A549 (cell line): Measurements from ENCODE around the gene PRDM10. TPM values are rescaled to one million over a fixed set of nuclear protein-coding genes. Genes with fewer than 3 reads are reported as not detected.

ENCODE experiments used
- ATAC-seq, 2 experiments: fragments of 200-7000 bp in 1 of 2; fragments of >200 bp in 1 of 2; cut with Nextera tagmentation in 1 of 2; cut with Tn5 transposase in 1 of 2; 3 replicates each; pipeline versions ENCODE4 v1.8.0 to v1.9.1; 2018 to 2020; ENCODE audit warnings: mild to moderate bottlenecking in 1 of 2, moderate library complexity in 1 of 2
- CTCF ChIA-PET: fragments of 300-600 bp; sonication (Branson Sonifier 250); formaldehyde crosslinking; extraction: SDS; loops from one replicate; lab custom pipeline; 2021; ENCODE audit warnings: antibody characterized with exemption, inconsistent platforms; lab: Yijun Ruan, JAX
- POLR2A ChIA-PET: fragments of 350-600 bp; formaldehyde crosslinking; extraction: SDS; loops from one replicate; lab custom pipeline; 2021; ENCODE audit warnings: antibody characterized with exemption, inconsistent platforms; lab: Yijun Ruan, JAX
- DNase-seq, 2 experiments: peaks; one replicate each; pipeline versions ENCODE4 v3.0.0 to v3.0.0-alpha.2; 2011 to 2016; ENCODE audit warnings: low read depth in 1 of 2, low spot score in 1 of 2
- FAIRE-seq: peaks from 2 replicates; lab custom pipeline; 2011; peaks lifted over from hg19 to GRCh38; lab: Jason Lieb, UNC
- H3K27ac ChIP-seq, 2 experiments: fragments of >200 bp; sonication (Bioruptor Twin); formaldehyde crosslinking; 3 replicates each; pipeline ENCODE4 v1.5.1; 2016 to 2017
- H3K4me1 ChIP-seq: fragments of >200 bp; sonication (Bioruptor Twin); formaldehyde crosslinking; 3 replicates; pipeline ENCODE4 v1.6.1; 2016
- H3K4me2 ChIP-seq: fragments of >200 bp; sonication (Bioruptor Twin); formaldehyde crosslinking; 3 replicates; pipeline ENCODE4 v1.6.1; 2016
- H3K4me3 ChIP-seq: fragments of >200 bp; sonication (Bioruptor Twin); formaldehyde crosslinking; 3 replicates; pipeline ENCODE4 v1.5.1; 2016
- H3K9me3 ChIP-seq: fragments of >200 bp; sonication (Bioruptor Twin); formaldehyde crosslinking; 3 replicates; pipeline ENCODE4 v1.6.1; 2016
- BCL3 ChIP-seq: fragments of >200 bp; sonication (Bioruptor Twin); formaldehyde crosslinking; IDR thresholded peaks from 3 replicates; pipeline ENCODE4 v1.6.1; 2016
- BHLHE40 ChIP-seq: IDR thresholded peaks from 2 replicates; pipeline ENCODE4 v1.6.1; 2012; ENCODE audit warnings: low read depth, low read length, inconsistent platforms
- CEBPB ChIP-seq, 2 experiments: fragments of >200 bp in 1 of 2; sonication (Bioruptor Twin) in 1 of 2; formaldehyde crosslinking in 1 of 2; IDR thresholded peaks; 2 replicates each; pipeline ENCODE4 v1.6.1; 2012 to 2016
- ELK1 ChIP-seq: fragments of 150-350 bp; IDR thresholded peaks from 2 replicates; pipeline ENCODE4 v1.6.1; 2014; ENCODE audit warnings: low read depth, mild to moderate bottlenecking, low read length
- FOSL2 ChIP-seq, 2 experiments: fragments of 450-650 bp in 1 of 2; fragments of >200 bp in 1 of 2; sonication (Bioruptor Twin) in 1 of 2; formaldehyde crosslinking; IDR thresholded peaks; 2 replicates each; pipeline versions ENCODE4 v1.5.0 to v1.6.1; 2016 to 2020; ENCODE audit warnings: mild to moderate bottlenecking in 1 of 2, moderate library complexity in 1 of 2
- FOXS1 ChIP-seq: fragments of 250-450 bp; sonication (Bioruptor Pico); IDR thresholded peaks from 2 replicates; pipeline ENCODE4 v1.5.0; 2020; ENCODE audit warnings: mild to moderate bottlenecking, moderate library complexity
- HOXA7 ChIP-seq: fragments of 250-450 bp; sonication (Bioruptor Pico); IDR thresholded peaks from 2 replicates; pipeline ENCODE4 v1.5.0; 2020; ENCODE audit warnings: mild to moderate bottlenecking, moderate library complexity
- HOXB13 ChIP-seq: fragments of 250-450 bp; sonication (Bioruptor Pico); IDR thresholded peaks from 2 replicates; pipeline ENCODE4 v1.5.0; 2020; ENCODE audit warnings: low read depth, mild to moderate bottlenecking, moderate library complexity
- HOXB5 ChIP-seq: fragments of 250-450 bp; sonication (Bioruptor Pico); IDR thresholded peaks from 2 replicates; pipeline ENCODE4 v1.5.0; 2020; ENCODE audit warnings: mild to moderate bottlenecking, moderate library complexity
- KDM1A ChIP-seq: fragments of 200-600 bp; sonication (generic); IDR thresholded peaks from 2 replicates; pipeline ENCODE4 v1.6.1; 2016; ENCODE audit warnings: low read depth, mild to moderate bottlenecking
- KDM5A ChIP-seq: fragments of 200-600 bp; sonication (generic); IDR thresholded peaks from 2 replicates; pipeline ENCODE4 v1.6.1; 2016; ENCODE audit warnings: antibody characterized with exemption, mild to moderate bottlenecking
- MAFK ChIP-seq: fragments of 450-650 bp; IDR thresholded peaks from 2 replicates; pipeline ENCODE4 v1.6.1; 2014; ENCODE audit not compliant: partially characterized antibody
- NFE2L2 ChIP-seq: fragments of 150-350 bp; conservative IDR thresholded peaks from 2 replicates; pipeline ENCODE4 v1.6.1; 2014; ENCODE audit warnings: low read length
- PBX3 ChIP-seq: IDR thresholded peaks from 2 replicates; pipeline ENCODE4 v1.6.1; 2012
- PHF8 ChIP-seq: fragments of 200-600 bp; sonication (generic); IDR thresholded peaks from 2 replicates; pipeline ENCODE4 v1.6.1; 2016; ENCODE audit warnings: low read depth, mild to moderate bottlenecking, antibody characterized with exemption, moderate library complexity, borderline replicate concordance
- RAD21 ChIP-seq, 2 experiments: fragments of >200 bp in 1 of 2; sonication (Bioruptor Twin) in 1 of 2; formaldehyde crosslinking in 1 of 2; IDR thresholded peaks in 1 of 2; conservative IDR thresholded peaks in 1 of 2; 2 replicates in 1 of 2; 3 replicates in 1 of 2; pipeline ENCODE4 v1.6.1; 2012 to 2018; ENCODE audit warnings: inconsistent platforms in 1 of 2
- REST ChIP-seq: fragments of 200-600 bp; sonication (generic); IDR thresholded peaks from 2 replicates; pipeline ENCODE4 v1.6.1; 2016; ENCODE audit warnings: antibody characterized with exemption, mild to moderate bottlenecking, moderate library complexity
- SREBF2 ChIP-seq: fragments of 450-650 bp; IDR thresholded peaks from 2 replicates; pipeline ENCODE4 v1.6.1; 2014; ENCODE audit warnings: mild to moderate bottlenecking, moderate library complexity
- TP53 ChIP-seq: fragments of 250-450 bp; sonication (Bioruptor Pico); IDR thresholded peaks from 2 replicates; pipeline ENCODE4 v1.5.0; 2021; ENCODE audit warnings: mild to moderate bottlenecking, moderate library complexity
- ZFP36 ChIP-seq: fragments of 450-650 bp; IDR thresholded peaks from 2 replicates; pipeline ENCODE4 v1.6.1; 2014; ENCODE audit warnings: borderline replicate concordance; ENCODE audit not compliant: partially characterized antibody
- ZNF302 ChIP-seq: fragments of 250-450 bp; sonication (Bioruptor Pico); IDR thresholded peaks from 2 replicates; pipeline ENCODE4 v1.9.0; 2021; ENCODE audit warnings: inconsistent platforms, mild to moderate bottlenecking, moderate library complexity
- WGBS: methylation state at CpG from one replicate; pipeline ENCODE4 v1.1.6; 2017; ENCODE audit errors: missing lambda C conversion rate; 5-methylcytosine and 5-hydroxymethylcytosine counted together
- polyA plus RNA-seq, 4 experiments: library from polyadenylated mRNA; depleted of rRNA in 3 of 4; stranded (reverse); fragments of >200 nt; fragmentation: RNase III in 1 of 4; extraction: RNeasy Plus Mini Kit Qiagen cat#74134 plus additional on column Dnase treatment in 1 of 4; gene quantifications; 2 replicates in 3 of 4; 3 replicates in 1 of 4; pipeline ENCODE4 v1.2.3, GENCODE V29; 2011 to 2017

The PRDM10 gene
- polyA plus RNA-seq, 2 of the 4 experiments (the other 2 are of a cell fraction): 3.1 to 4.0 TPM

- TF ChIP-seq PHF8 (no peak), HOXA7 (CRISPR knock-in tag) (no peak), PBX3 (no peak), KDM5A (no peak)
Measured at GRCh38 chr11:129980086-129980485, 22.5 kb downstream of the PRDM10 start (continued).

- ATAC-seq: no peak
- no peak for DNase-seq
- Histone ChIP-seq H3K9me3 (no peaks in the 10 kb centered on the region), H3K4me1 (no peaks in the 10 kb centered on the region), H3K4me3 (no peak overlapping the region), H3K4me2 (no peak overlapping the region), H3K27ac (no peak overlapping the region)
- WGBS: 75% methylated on average over 4 of the region's 7 CpGs
- ChIA-PET CTCF (no interaction called here), POLR2A (no interaction called here)
- FAIRE-seq: no peak
- TF ChIP-seq FOXS1 (CRISPR knock-in tag): no peak
- TF ChIP-seq FOSL2 (IDR thresholded peaks at IDR 0.05): no peak
- no peak for TF ChIP-seq FOSL2 (CRISPR knock-in tag; IDR thresholded peaks at IDR 0.05)
- no peak for TF ChIP-seq KDM5A
- no peak for TF ChIP-seq HOXB13 (CRISPR knock-in tag)
- TF ChIP-seq NFE2L2: no peak
- no peak for TF ChIP-seq TP53 (CRISPR knock-in tag)
- no peak for TF ChIP-seq RAD21 (conservative IDR thresholded peaks at IDR 0.05 in 1 of 2, IDR thresholded peaks at IDR 0.05 in 1 of 2)
- no peak for TF ChIP-seq ZFP36
- no peak for TF ChIP-seq BCL3
- no peak for TF ChIP-seq CEBPB (IDR thresholded peaks at IDR 0.05)
- no peak for TF ChIP-seq ZNF302 (CRISPR knock-in tag)
- no peak for TF ChIP-seq BHLHE40
- TF ChIP-seq PHF8: no peak
- no peak for TF ChIP-seq MAFK
- no peak for TF ChIP-seq HOXB5 (CRISPR knock-in tag)
- no peak for TF ChIP-seq SREBF2
- TF ChIP-seq REST: no peak
- no peak for TF ChIP-seq KDM1A
- no peak for TF ChIP-seq ELK1
Measured at GRCh38 chr11:129979046-129979605, 23.5 kb downstream of the PRDM10 start.
